ENCODE measurements around the gene AP3M1.

GRCh38 chr10:74092372-74092771, 58.3 kb downstream of the AP3M1 start:
- no peak for TF ChIP-seq CTCF (conservative IDR thresholded peaks at IDR 0.05 in 1 of 2, IDR thresholded peaks at IDR 0.05 in 1 of 2; ENCODE audit: extremely low read depth in 1 of 2, insufficient read depth in 1 of 2, low read depth in 1 of 2, low read length in 2 of 2)
- TF ChIP-seq EZH2 (IDR thresholded peaks at IDR 0.05; ENCODE audit: borderline replicate concordance, low read length), result no peak

Measured in mammary epithelial cell (primary cell).